Measurements from ENCODE around the gene SLC35E2B.
"Not testable (repeated sequence)": the region's sequence is repeated elsewhere in the genome, so short reads cannot be mapped to it uniquely, and the experiment has no call there.

The SLC35E2B gene

DNA sequence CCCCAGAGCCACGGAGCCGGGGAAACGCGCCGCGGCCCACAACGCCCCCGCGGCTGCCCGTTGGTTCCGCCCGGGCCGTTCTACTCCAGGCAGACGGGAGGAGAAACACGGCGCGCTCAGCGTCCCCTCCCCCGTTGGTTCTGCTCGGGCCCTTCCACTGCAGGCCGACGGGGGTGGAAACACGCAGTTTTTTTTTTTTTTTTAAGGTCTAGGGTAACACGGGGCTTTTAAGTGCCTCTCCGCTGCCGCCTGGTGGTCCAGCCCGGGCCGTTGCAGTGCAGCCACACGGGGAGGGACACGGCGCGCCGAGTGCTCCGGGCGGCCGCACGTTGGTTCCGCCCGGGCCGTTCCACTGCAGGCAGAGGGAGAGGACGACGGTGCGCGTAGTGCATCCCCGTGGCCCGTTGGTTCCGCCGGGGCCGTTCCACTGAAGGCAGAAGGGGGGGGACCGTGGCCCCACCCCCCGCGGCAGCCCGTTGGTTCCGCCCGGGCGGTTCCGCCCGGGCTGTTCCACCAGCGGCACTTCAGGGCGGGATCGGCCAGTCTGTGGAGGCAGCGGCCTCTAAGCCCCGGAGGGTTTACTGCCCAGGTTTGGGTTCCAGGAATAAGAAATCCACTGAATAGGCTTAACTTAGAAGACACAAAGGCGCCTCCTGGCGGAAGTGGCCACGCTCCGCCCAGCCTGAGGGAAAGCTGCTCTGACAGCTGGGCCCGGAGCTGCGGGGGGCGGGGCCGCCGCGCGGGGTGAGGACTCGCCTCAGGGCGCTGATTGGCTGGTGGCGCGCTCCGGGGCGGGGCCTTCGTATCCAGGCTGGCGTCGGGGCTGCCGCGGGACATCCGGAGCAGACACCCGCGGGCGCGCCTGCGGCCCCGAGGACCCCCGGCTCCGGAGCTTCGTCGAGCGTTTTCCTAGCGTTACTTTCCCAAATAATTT, at the start of gene SLC35E2B:
Gene SLC35E2B (minus strand): TSS at position 82 of the 934 bp plus-strand sequence. CDS start 16,096 bp downstream, outside the sequence.
- DNase-seq (ENCODE audit: low spot score): peak; percentile 96

DNA sequence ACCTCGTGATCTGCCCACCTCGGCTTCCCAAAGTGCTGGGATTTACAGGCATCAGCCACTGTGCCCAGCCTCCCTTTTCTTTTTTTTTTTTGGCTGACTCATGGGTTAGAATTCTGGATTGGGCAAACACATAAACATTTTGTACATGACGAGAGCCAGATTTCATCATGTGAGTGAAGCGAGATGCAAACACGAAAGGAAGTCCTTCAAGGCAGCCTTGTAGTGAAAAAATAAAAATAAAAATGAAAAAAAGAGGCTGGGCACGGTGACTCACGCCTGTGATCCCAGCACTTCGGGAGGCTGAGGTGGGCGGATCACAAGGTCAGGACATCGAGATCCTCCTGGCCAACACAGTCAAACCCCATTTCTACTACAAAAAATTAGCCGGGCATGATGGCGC, 48.4 kb upstream of the SLC35E2B start:
- not testable (repeated sequence) for DNase-seq (ENCODE audit: low spot score)

DNA sequence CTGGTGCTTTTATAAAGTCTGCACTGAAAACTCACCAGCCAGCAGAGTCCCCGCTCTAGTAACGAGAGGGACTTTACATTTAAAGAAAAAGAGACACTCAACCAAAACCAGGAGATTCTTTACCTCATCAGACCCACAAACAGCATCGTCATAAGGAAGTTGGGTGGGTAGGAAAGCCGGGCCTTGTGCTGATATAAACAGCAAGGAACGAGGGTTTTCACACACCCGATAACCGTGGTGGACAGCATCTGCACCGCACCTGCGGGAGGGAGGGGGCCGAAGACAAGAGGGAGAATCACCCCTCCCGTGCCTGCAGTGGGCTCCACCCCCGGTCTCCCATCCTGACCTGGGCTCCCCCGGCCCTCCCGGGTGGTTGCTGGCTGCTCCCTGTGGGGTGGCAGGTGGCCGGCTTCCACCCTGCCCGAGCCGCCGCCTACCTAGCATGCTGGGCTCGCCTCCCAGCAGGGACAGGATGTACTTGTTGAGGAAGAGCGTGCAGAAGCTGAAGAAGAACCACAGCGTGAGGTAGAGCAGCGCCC, 46.3 kb upstream of the SLC35E2B start:
- DNase-seq (ENCODE audit: low spot score): not testable (repeated sequence)

DNA sequence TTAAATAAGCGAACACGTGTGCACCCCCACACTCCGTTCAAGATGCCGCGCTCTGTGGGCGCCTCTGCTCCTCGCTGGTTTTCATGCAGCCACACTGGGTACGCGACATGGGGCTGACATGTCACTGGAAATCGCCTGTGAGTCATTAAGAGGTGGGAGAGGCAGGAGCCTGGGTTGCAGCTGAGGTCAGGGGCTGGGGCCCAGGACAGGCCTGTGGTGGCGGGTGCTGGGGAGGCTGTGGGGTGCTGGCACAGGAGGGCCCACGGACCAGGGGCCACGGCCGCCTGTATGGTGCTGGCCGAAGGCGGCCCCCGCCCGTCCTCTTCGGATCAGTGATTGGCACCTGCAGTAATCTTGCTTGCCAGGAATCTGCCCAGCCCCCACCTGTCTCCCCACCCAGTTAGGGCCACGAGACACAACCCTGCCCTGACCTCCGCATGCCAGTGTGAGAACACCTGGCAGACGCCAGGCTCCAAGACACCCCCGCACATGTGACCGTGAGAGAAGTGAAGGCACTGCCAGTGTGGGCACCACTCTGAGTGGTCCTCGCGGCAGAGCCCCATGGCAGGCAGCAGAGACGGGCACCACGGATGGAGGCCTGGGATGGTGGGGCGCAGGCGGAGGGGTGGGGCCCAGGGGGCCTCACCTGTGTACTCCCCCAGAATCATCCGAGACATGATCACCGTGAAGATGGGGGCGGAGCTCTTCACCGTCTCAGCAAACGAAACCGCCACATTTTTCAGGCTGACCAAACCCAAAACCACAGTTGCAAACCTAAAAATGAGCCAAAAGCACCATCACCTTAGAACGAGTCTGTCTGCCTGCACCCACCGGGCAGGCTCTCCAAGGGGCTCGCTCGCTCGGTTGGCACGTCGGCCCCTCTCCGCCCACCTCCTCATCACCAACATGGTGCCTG, 45.3 kb upstream of the SLC35E2B start:
- DNase-seq (ENCODE audit: low spot score): not testable (repeated sequence)

DNA sequence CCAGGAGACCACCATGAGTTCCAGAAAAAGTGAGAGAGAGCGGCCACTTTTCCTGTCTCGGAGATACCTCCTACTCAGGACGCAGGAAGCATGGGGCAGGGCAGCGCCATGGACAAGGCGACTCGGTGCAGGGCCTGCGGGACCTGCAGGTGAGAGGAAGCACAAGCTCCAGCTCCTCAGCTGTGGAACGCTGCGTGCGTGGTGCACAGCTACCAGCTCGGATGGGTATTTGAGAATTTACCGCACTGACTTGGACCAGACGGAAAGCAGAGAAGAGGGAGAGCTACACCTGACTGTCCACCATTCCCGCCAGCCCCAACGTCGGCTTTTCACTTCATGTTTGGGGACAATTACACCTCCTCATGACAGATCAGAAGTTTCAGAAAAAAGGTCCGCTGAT, 39.8 kb upstream of the SLC35E2B start:
- no peak for DNase-seq (ENCODE audit: low spot score)

DNA sequence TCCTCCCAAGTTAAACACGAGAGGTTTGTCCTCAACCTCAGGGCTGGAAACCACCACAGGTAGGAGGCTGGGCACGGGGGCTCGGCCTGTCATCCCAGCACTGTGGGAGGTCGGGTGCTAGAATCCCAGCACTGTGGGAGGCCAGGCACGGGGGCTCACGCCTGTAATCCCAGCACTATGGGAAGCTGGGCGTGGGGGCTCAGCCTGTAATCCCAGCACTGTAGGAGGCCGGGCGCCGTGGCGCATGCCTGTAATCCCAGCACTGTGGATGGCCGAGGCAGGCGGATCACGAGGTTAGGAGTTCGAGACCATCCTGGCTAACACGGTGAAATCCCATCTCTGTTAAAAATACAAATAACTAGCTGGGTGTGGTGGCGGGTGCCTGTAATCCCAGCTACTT, 38.3 kb upstream of the SLC35E2B start:
- DNase-seq (ENCODE audit: low spot score): no peak

DNA sequence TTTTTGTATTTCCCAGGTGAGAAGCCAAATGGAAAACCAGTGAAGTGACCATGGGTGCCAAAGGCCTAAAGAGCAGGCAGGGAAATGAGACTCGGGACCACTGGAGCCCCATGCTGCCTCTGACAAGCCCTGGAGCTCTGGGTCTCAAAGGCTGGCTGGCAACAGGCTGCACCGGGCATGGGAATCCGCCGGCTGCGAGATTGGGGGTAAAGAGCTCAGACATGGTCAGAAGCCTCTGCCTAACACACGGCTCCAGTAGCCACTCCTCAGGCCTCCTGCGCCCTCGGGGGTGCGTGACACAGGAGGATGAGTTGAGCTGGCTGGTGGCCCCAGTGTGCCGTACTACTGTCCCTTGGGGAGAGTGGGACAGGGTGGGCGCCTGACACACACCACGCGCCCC, 37.6 kb upstream of the SLC35E2B start:
- not testable (repeated sequence) for DNase-seq (ENCODE audit: low spot score)

DNA sequence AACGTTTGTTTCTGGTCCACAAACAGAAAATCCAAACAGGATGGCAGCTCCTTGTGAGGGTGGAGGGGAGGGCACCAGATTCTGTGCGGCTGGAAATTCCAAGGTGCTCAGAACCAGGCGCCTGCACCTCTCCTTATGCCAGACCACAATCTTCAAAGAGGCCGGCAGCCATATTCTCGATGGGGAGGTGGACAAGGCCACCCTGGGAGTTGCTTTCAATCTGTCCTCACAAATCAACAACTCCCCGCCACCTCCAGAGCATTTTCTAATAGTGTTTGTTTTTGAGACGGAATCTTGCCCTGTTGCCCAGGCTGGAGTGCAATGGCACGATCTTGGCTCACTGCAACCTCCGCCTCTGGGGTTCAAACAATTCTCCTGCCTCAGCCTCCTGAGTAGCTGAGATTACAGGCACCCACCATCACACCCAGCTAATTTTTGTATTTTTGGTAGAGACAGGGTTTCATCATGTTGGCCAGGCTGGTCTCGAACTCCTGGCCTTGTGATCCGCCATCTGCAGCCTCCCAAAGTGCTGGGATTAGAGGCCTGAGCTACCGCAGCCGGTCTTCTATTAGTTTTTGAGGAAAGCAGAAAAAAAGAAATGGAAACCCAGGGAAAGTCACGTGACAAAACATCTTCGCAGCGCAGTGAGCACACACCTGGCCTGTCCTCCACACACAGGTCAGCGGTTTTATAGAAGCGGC, 36.7 kb upstream of the SLC35E2B start:
- not testable (repeated sequence) for DNase-seq (ENCODE audit: low spot score)

DNA sequence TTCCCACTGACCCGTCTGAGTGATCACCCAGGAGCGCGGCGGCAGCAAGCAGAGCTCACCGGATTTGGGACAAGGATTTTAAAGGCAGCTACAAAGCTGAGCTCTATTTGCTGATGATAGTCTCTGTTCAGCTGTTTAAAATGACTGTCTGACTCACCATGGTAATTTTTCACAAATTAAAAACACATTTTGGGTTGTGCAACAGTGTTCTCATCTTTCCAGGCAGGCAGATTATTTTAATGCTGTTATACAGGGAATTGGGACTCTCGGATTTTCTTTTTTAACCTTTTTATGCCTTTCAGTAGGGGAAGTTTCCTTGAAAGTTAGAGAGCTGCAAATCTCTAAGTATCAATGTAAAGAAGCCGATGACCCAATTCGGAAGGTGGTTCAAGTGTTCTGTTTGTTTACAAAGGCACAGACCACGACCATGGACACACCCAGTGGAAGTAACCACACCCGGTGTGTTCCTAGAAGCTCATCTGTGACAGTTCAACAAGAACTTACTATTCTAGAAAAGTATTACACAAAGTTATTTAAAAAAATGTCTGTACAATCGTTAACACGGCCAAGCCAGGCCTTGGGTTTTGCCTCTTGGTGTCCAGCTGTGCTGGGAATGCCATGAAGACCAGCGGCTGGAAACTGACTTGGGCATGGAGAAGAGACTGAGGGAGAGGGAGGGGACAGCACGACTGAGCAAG, 35.9 kb upstream of the SLC35E2B start:
- not testable (repeated sequence) for DNase-seq (ENCODE audit: low spot score)

DNA sequence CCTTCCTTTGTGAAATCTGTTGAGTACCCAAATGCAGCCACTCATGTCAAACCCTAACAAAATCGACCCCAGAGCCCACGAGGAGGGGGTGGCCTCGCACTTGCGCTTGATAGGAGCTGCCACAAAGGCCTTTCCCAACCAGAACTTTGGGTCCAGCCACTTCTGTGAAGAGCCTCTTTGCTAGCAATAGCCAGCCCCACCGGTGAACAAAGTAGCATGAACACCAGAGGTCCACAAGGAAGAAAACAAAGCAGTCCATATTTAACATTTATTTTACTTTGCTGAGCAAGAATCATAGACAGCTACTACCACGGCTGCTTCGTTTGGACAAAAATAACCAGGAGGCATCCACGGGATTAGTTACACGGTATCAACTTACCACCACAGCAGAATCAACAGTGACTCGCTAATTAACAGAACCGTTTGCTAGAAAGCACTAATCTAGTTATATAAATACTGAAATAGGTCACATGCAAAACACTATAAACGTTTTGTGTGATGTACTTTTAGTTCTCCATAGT, 34.6 kb upstream of the SLC35E2B start:
- DNase-seq (ENCODE audit: low spot score): not testable (repeated sequence)

DNA sequence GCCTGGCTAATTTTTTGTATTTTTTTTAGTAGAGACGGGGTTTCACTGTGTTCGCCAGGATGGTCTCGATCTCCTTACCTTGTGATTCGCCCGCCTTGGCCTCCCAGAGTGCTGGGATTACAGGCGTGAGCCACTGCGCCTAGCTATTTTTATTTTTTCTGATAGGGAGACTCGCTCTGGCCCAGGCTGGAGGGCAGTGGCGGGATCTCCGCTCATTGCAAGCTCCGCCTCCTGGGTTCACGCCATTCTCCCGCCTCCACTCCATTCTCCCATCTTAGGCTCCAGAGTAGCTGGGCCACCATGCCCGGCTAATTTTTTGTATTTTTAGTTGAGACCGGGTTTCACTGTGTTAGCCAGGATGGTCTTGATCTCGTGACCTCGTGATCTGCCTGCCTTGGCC, 33.5 kb upstream of the SLC35E2B start:
- not testable (repeated sequence) for DNase-seq (ENCODE audit: low spot score)

DNA sequence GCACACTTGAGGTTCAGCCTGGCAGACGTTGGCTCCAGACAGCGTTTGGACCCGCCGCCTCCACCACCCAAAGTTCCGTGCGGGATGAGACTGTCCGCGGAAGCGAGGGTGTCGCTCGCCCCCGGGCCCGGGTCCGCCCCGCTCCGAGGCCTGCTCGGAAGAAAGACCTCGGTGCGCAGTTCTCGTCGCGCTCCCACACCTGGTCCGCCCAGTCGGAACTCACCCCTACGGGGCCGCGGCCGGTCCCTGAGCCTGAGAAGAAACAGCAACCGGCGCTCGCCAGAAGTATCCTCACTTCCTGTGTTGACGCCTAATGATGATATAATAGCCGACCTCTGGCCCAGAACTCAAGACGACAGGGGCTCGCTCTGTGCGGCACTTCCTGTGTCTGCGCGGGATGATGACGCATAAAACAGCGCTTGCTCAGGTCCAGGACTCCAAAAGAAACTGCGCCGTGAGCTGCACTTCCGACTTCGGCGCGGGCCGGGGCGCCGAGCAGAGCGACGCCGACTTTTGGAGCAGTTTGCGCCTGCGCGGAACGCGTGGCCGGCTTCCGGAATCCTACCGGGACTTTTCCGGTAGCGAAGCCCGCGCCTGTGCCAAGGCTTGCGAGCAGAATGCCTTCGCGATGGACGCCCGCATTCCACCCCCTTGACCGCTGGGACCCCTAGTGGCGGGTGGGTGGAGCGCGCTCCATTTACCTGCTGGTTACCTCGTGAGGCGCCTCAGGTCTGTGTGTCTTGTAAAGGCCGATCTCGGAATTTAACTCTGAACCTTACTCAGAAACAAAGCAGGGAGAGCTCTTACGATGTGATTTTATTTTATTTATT, 31.7 kb upstream of the SLC35E2B start, which contains the start of gene CDK11A:
Gene CDK11A (minus strand): TSS at position 323 of the 830 bp plus-strand sequence. CDS start 1,539 bp downstream, outside the sequence.
- DNase-seq (ENCODE audit: low spot score): peak; percentile 100

DNA sequence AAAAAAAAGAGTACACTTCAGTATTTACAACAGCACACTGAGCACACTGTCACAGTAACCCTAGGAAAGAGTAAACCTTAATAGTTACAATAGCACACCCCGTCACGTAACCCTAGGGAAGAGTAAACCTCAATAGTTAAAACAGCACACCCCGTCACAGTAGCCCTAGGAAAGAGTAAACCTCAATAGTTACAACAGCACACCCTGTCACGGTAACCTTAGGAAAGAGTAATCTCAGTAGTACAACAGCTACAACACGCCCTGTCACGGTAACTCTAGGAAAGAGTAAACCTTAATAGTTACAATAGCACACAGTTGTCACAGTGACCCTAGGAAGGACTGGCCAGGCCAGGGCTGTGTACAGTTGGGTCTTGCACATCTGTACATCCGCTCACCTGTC, 28.6 kb upstream of the SLC35E2B start:
- DNase-seq (ENCODE audit: low spot score): no peak

DNA sequence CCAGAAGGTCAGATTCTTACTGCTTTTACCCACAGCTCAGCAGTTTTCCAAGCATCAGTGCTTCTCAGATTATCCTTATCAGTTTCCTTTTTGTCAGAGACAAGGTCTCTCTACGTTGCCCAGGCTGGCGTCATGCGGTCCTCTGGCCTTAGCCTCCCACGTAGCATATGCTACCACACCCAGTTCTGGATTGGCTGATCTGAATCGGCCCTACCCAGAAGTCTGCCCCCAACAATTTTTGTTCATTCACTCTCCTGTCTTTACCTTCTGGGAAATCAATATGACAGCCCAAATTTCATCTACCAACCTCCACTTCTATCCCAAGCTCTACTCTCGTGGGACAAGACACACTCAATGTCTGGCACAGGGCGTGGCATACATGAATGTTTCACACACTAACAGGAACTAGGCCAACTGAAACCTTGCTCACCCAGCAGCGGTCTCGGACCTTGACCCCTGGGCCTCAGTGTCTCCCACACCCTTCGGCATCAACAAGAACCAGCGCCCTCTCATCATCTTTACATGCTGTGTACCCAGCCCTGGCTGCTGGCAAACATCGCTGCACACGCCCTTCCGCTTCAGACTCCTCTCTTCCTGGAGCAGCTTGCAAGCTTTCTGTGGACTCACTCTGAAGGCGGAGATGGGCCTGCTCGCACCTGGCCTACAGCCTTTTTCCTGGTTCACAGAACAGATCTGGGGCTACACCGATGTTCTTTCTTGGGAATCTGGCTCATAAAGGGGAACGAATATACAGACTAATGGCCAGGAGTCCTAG, 22.7 kb upstream of the SLC35E2B start:
- not testable (repeated sequence) for DNase-seq (ENCODE audit: low spot score)

DNA sequence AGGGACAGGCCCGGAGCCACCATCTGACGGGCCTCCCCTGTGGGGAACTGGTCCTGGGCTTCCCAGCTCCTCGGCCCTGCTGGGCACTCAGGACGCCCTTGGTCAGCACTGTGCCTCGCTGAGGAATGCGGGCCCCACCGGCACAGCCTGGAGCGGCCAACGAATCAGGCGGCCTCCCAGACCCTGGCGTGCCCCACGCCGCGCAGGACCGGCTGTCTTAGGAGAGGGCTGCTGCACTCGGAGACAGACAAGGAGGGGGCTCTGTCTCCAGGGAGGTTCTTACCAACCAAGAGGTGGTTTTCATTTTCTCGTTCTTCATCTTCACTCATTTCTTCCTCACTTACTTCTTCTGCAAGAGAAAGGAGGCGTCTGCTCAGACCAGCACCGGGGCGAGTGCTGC, 15.3 kb upstream of the SLC35E2B start:
- not testable (repeated sequence) for DNase-seq (ENCODE audit: low spot score)

DNA sequence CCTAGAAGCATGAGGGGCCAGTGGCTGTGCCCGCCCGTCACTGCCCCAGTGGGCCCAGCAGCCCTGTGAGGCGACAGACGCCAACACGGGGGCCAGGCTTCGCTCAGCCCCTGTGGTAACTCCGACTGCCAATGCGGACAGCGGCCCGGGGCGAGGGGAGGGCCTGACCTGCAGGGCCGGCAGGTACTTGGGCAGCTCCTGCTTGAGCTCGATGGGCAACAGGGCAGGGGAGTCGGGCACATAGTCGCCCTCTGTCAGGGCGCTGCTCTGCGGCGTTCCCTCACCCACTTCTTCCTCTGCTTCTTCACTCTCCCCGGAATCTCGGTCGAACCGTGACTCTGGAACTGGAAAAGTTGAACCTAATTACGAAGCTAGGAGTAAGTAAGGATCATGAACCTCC, 14.6 kb upstream of the SLC35E2B start:
- not testable (repeated sequence) for DNase-seq (ENCODE audit: low spot score)

DNA sequence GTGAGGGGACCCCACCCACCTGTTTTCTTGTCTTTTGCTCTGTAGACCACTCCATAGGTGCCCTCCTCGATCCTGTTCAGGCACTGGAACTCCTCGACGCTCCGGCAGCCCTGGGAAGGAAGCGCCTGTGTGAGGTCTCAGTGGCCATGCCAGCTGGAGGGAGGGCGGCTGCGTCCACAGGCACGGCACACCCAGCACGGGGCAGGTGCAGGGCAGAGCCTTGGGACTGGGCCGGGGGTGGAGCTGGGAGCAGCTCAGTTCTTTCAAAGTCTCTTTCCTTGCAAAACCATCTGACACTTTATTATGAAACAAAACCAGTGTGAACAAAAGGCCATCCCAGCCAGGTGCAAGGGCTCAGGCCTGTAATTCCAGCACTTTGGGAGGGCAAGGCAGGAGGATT, 13.0 kb upstream of the SLC35E2B start:
- not testable (repeated sequence) for DNase-seq (ENCODE audit: low spot score)

DNA sequence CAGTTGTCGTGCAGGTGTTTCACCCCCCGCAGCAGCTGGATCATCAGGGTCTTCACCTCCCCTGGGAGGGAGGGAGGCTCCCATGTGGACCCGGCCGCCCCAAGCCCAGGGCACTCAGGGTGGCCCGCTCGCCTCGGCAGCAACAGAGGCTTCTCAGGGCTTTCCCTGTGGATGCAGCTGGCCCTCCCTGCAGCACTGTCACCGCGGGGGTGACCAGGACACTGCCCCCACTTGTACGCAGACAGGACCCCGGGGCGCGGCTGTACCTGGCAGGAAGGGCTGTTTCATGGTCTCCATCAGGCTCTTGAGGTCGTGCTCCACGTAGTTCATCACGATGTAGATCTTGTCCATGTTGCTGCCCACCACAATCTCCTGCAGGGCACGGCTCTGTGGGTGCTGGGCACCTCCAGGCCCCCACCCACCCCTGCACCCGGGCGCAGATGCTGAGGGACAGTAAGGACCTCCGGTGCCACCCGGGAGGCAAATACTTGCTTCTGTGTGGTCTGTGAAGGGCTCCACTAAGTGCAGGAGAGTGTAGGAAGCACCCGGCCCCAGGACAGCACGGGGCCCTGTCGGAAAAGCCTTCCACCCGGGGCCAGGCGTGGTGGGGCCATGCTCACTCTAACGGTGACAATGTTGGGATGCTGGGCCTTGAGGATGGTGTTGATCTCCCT, 11.8 kb upstream of the SLC35E2B start:
- not testable (repeated sequence) for DNase-seq (ENCODE audit: low spot score)

Data from NAMALWA (cell line).